Mesodermal cell (in vitro differentiated cells): Measurements from ENCODE around the gene MAP1LC3A.

Experiments used
- H3K27ac ChIP-seq: 2 replicates; pipeline ENCODE4 v1.7.0; 2013; ENCODE audit warnings: mild to moderate bottlenecking, low read depth, low read length, moderate library complexity; ENCODE audit not compliant: severe bottlenecking
- H3K36me3 ChIP-seq: 2 replicates; pipeline ENCODE4 v1.7.1; 2013; ENCODE audit warnings: mild to moderate bottlenecking, low read length, moderate library complexity; ENCODE audit not compliant: control insufficient read depth, insufficient read depth
- H3K4me1 ChIP-seq: one replicate; pipeline ENCODE4 v1.7.1; 2013; ENCODE audit warnings: mild to moderate bottlenecking, low read length; ENCODE audit not compliant: insufficient read depth, control insufficient read depth, poor library complexity, severe bottlenecking
- H3K4me3 ChIP-seq: 2 replicates; pipeline ENCODE4 v1.7.0; 2013; ENCODE audit warnings: low read length, control low read depth, mild to moderate bottlenecking; ENCODE audit not compliant: insufficient read depth, poor library complexity, severe bottlenecking; ENCODE audit errors: extremely low read depth
- H3K9me3 ChIP-seq: 2 replicates; pipeline ENCODE4 v1.7.1; 2013; ENCODE audit warnings: mild to moderate bottlenecking, low read length, moderate library complexity; ENCODE audit not compliant: control insufficient read depth
- WGBS, 2 experiments: methylation state at CpG; one replicate each; pipeline ENCODE4 v1.1.5; 2013; ENCODE audit warnings: missing lambda C conversion rate in 2 of 2; ENCODE audit not compliant: insufficient coverage in 2 of 2; 5-methylcytosine and 5-hydroxymethylcytosine counted together

The MAP1LC3A gene

DNA sequence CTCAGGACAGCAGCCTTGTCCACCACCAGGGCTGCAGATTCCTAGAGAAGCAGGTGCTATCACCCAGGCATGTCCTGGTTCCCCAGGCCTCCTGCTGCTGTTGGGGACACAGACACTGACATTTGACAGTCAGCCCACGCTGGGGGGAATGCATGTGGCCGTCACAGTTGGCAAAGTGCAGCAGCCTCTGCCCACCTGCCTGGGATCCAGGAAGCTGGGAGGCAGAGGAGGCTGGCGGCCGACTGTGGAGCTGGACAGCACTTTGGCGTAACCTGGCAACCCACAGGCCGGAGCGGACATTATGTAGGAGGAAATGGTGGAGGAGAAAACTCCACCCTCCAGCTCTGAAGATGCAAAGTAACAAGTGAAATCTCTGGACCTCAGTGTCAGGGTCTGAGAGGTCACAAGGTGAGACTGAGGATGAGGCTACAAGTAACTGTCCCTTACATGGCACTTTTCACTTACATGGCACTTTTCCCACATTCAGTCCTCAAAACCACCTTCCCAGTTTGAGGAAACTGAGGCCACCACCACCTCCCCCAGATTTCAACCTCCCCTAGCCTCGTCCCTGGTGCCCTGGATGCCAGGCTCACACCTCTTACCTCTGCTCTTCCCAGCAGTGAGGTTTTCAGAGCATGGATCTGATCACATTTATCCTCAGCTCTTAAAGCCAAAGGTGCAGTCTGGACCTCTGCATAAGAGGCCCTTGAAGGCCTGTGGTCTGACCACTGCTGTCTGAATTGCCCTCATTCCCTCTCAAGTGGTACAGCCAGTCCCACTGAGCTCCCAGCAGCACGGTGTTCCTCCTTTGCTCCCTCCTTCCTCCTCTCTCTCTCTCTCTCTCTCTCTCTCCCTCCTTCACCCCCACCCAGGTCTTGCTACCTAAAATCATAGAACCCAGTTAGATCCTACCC lies 8.7 kb downstream of the MAP1LC3A start:
- Histone ChIP-seq H3K36me3 (no peaks in the 10 kb centered on the region), H3K27ac (no peak overlapping the region), H3K4me3 (no peak overlapping the region), H3K9me3 (no peaks in the 10 kb centered on the region), H3K4me1 (peaks cover 19% of the 10 kb centered on the region)
- 72 to 91% methylated on average over 3 to 6 of the region's 9 CpGs for WGBS, 2 experiments

- Histone ChIP-seq H3K4me3 (no peak overlapping the region), H3K9me3 (no peaks in the 10 kb centered on the region), H3K27ac (no peak overlapping the region), H3K36me3 (no peaks in the 10 kb centered on the region), H3K4me1 (peaks cover 19% of the 10 kb centered on the region)
- 74 to 93% methylated on average over 10 of the region's 15 CpGs for WGBS, 2 experiments
These were observed 9.7 kb downstream of the MAP1LC3A start for GRCh38 chr20:34567892-34568865.

- Histone ChIP-seq H3K27ac (no peak overlapping the region), H3K4me3 (no peak overlapping the region), H3K9me3 (no peaks in the 10 kb centered on the region), H3K36me3 (no peaks in the 10 kb centered on the region), H3K4me1 (peaks cover 15% of the 10 kb centered on the region)
- WGBS, 2 experiments = 100% methylated on average over 1 of the region's 2 CpGs
These were observed 11.1 kb downstream of the MAP1LC3A start for GRCh38 chr20:34569598-34569997.

- peaks cover 13% of the 10 kb centered on the region for H3K4me1 ChIP-seq
- H3K4me3 ChIP-seq = no peak overlapping the region
- H3K9me3 ChIP-seq = no peaks in the 10 kb centered on the region
- no CpG with 5 or more reads among the region's 3 CpGs for WGBS, 2 experiments
- H3K36me3 ChIP-seq = no peaks in the 10 kb centered on the region
- peak overlapping the region; percentile 69 for H3K27ac ChIP-seq
These were observed 12.4 kb downstream of the MAP1LC3A start for GRCh38 chr20:34570859-34571306.

GRCh38 chr20:34571753-34572152 lies 13.2 kb downstream of the MAP1LC3A start:
- no peak overlapping the region for H3K27ac ChIP-seq
- no peaks in the 10 kb centered on the region for H3K36me3 ChIP-seq
- no peak overlapping the region for H3K4me3 ChIP-seq
- H3K9me3 ChIP-seq = no peaks in the 10 kb centered on the region
- 96 to 97% methylated on average over 2 to 3 of the region's 5 CpGs for WGBS, 2 experiments
- H3K4me1 ChIP-seq = peaks cover 13% of the 10 kb centered on the region

DNA sequence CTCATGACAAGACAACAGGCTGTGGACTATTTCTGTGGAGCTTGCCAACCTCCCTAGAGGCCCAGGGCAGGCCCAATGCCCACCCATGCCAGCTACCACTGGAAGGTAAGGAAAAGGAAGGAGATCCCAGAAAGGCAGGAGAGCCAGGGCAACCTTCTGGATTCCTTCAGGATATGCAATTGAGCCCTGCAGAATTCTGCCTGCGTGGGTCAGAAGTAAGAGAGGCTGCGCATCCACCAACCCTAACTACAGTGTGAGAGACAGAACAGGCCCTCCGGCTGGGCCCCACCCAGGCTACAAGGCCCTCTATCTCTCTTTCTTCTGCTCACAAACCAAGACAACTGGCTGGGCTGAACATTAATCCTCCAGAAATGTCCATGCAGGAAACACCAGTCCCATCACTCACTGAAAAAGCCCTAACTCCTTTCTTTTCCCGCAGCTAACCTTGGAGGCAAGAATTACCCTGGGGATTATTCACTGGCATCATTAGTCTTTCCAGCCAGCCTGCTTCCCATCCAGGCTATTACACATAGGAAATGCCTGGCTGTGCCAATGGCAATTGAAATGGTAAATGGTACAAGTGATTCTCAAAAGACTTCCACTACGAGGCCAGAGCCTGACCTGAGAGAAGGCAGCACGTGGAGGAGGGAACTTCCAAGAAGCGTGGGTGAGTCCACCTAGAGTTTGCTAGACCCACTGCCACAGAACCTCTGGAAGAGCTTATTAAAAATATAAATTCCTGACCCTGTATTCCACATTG lies 15.2 kb downstream of the MAP1LC3A start:
- Histone ChIP-seq H3K27ac (peak overlapping the region; percentile 17), H3K4me3 (no peak overlapping the region), H3K36me3 (no peaks in the 10 kb centered on the region), H3K4me1 (peaks cover 13% of the 10 kb centered on the region), H3K9me3 (no peaks in the 10 kb centered on the region)
- WGBS, 2 experiments = 91% methylated on average over 7 of the region's 7 CpGs

- WGBS, 2 experiments = 94 to 100% methylated on average over 1 to 5 of the region's 5 CpGs
These were observed 15.9 kb downstream of the MAP1LC3A start for GRCh38 chr20:34574426-34574825.

GRCh38 chr20:34574861-34575260 lies 16.3 kb downstream of the MAP1LC3A start:
- 92 to 94% methylated on average over 6 of the region's 6 CpGs for WGBS, 2 experiments
- Histone ChIP-seq H3K4me3 (no peak overlapping the region), H3K27ac (no peak overlapping the region), H3K36me3 (no peaks in the 10 kb centered on the region), H3K9me3 (no peaks in the 10 kb centered on the region), H3K4me1 (peaks cover 18% of the 10 kb centered on the region)

More at GRCh38 chr20:34574426-34574825, 15.9 kb downstream of the MAP1LC3A start:
- no peak overlapping the region for H3K4me3 ChIP-seq
- H3K36me3 ChIP-seq = no peaks in the 10 kb centered on the region
- no peaks in the 10 kb centered on the region for H3K9me3 ChIP-seq
- H3K27ac ChIP-seq = no peak overlapping the region
- peaks cover 15% of the 10 kb centered on the region for H3K4me1 ChIP-seq

- peaks cover 2% of the 10 kb centered on the region for H3K36me3 ChIP-seq
- no peaks in the 10 kb centered on the region for H3K9me3 ChIP-seq
- no peak overlapping the region for H3K27ac ChIP-seq
- 91 to 92% methylated on average over 4 to 5 of the region's 5 CpGs for WGBS, 2 experiments
- peaks cover 18% of the 10 kb centered on the region for H3K4me1 ChIP-seq
- H3K4me3 ChIP-seq = no peak overlapping the region
These were observed 16.8 kb downstream of the MAP1LC3A start for GRCh38 chr20:34575271-34575670.

- H3K36me3 ChIP-seq = peaks cover 7% of the 10 kb centered on the region
- no peaks in the 10 kb centered on the region for H3K9me3 ChIP-seq
- H3K4me3 ChIP-seq = no peak overlapping the region
- peaks cover 14% of the 10 kb centered on the region for H3K4me1 ChIP-seq
- H3K27ac ChIP-seq = no peak overlapping the region
- WGBS, 2 experiments = 98 to 100% methylated on average over 3 of the region's 4 CpGs
These were observed 17.2 kb downstream of the MAP1LC3A start for GRCh38 chr20:34575756-34576155.
